HepG2 (cell line): ENCODE data around the gene EGR4. TPM values are rescaled to one million over a fixed set of nuclear protein-coding genes. Genes with fewer than 3 reads are reported as not detected.

Experiments
- ASH2L ChIP-seq: fragments of 300-600, 200-600 bp; sonication (generic); IDR thresholded peaks from 2 replicates; pipeline ENCODE4 v1.7.0; 2017; ENCODE audit warnings: low read depth, mild to moderate bottlenecking, moderate library complexity, mixed read lengths, low read length; ENCODE audit not compliant: insufficient read length
- HNRNPLL ChIP-seq: fragments of 200-400 bp; formaldehyde crosslinking; IDR thresholded peaks from 2 replicates; pipeline ENCODE4 v1.6.1; 2017; ENCODE audit warnings: mild to moderate bottlenecking, low read depth, low read length; ENCODE audit not compliant: poor library complexity, severe bottlenecking
- KDM2A ChIP-seq: sonication (generic); formaldehyde crosslinking; IDR thresholded peaks from 2 replicates; pipeline ENCODE4 v1.4.0; 2020; ENCODE audit warnings: low read depth, missing genetic modification reagents, borderline replicate concordance
- NCOA2 ChIP-seq: sonication (generic); formaldehyde crosslinking; IDR thresholded peaks from 2 replicates; pipeline ENCODE4 v1.8.0; 2022; ENCODE audit warnings: inconsistent platforms
- RAD21 ChIP-seq: fragments of 450-650 bp; formaldehyde crosslinking; IDR thresholded peaks from 2 replicates; pipeline ENCODE4 v1.5.0; 2020; ENCODE audit warnings: mild to moderate bottlenecking
- RBM39 ChIP-seq: fragments of 200-400 bp; formaldehyde crosslinking; IDR thresholded peaks from one replicate; pipeline ENCODE4 v1.6.1; 2018; ENCODE audit warnings: antibody characterized with exemption, mild to moderate bottlenecking, low read depth, low read length; ENCODE audit not compliant: poor library complexity, severe bottlenecking
- RFX5 ChIP-seq: IDR thresholded peaks from 2 replicates; pipeline ENCODE4 v1.6.1; 2011; ENCODE audit warnings: low read depth, low read length, improper control_type of control experiment
- SNAI1 ChIP-seq: sonication (generic); formaldehyde crosslinking; IDR thresholded peaks from 2 replicates; pipeline ENCODE4 v1.5.0; 2020; ENCODE audit warnings: mild to moderate bottlenecking, missing genetic modification reagents, borderline replicate concordance
- SOX13 ChIP-seq, 3 experiments: fragments of 450-650 bp in 1 of 3; sonication (generic) in 1 of 3; formaldehyde crosslinking in 1 of 3; IDR thresholded peaks in 2 of 3; conservative IDR thresholded peaks in 1 of 3; 2 replicates each; pipeline versions ENCODE4 v1.5.0 to v1.6.1; 2016 to 2020; ENCODE audit warnings: antibody characterized with exemption in 1 of 3, mild to moderate bottlenecking in 1 of 3, missing compliant biosample characterization in 1 of 3, missing genetic modification reagents in 1 of 3, moderate library complexity in 1 of 3
- SRSF9 ChIP-seq: fragments of 200-400 bp; formaldehyde crosslinking; IDR thresholded peaks from 2 replicates; pipeline ENCODE4 v1.6.1; 2018; ENCODE audit warnings: borderline replicate concordance, mild to moderate bottlenecking, low read depth, low read length; ENCODE audit not compliant: insufficient read depth, poor library complexity, severe bottlenecking
- ZNF180 ChIP-seq: sonication (generic); formaldehyde crosslinking; IDR thresholded peaks from 2 replicates; pipeline ENCODE4 v1.4.0; 2020; ENCODE audit warnings: low read depth, missing genetic modification reagents, borderline replicate concordance
- ZNF430 ChIP-seq: sonication (generic); formaldehyde crosslinking; IDR thresholded peaks from 2 replicates; pipeline ENCODE4 v1.9.0; 2021; ENCODE audit warnings: mild to moderate bottlenecking, missing genetic modification reagents
- ZNF501 ChIP-seq: sonication (generic); formaldehyde crosslinking; IDR thresholded peaks from 2 replicates; pipeline ENCODE4 v1.5.1; 2020; ENCODE audit warnings: mild to moderate bottlenecking, moderate library complexity, missing genetic modification reagents
- ZNF556 ChIP-seq: sonication (generic); formaldehyde crosslinking; IDR thresholded peaks from 2 replicates; pipeline ENCODE4 v1.4.0; 2020; ENCODE audit warnings: mild to moderate bottlenecking, missing genetic modification reagents, borderline replicate concordance
- ZNF557 ChIP-seq: sonication (generic); formaldehyde crosslinking; IDR thresholded peaks from 2 replicates; pipeline ENCODE4 v1.4.0; 2020; ENCODE audit warnings: missing genetic modification reagents
- ZNF572 ChIP-seq: sonication (generic); formaldehyde crosslinking; IDR thresholded peaks from 2 replicates; pipeline ENCODE4 v1.5.1; 2020; ENCODE audit warnings: mild to moderate bottlenecking, missing genetic modification reagents
- ZNF883 ChIP-seq: sonication (generic); formaldehyde crosslinking; IDR thresholded peaks from 2 replicates; pipeline ENCODE4 v1.5.1; 2020; ENCODE audit warnings: mild to moderate bottlenecking, missing genetic modification reagents; ENCODE audit errors: not compliant biosample characterization
- ZSCAN21 ChIP-seq: sonication (generic); formaldehyde crosslinking; IDR thresholded peaks from 2 replicates; pipeline ENCODE4 v1.8.0; 2022; ENCODE audit warnings: mild to moderate bottlenecking, missing genetic modification reagents, moderate library complexity, borderline replicate concordance
- ZSCAN30 ChIP-seq: sonication (generic); formaldehyde crosslinking; IDR thresholded peaks from 2 replicates; pipeline ENCODE4 v1.5.0; 2020; ENCODE audit warnings: mild to moderate bottlenecking, missing genetic modification reagents
- polyA plus RNA-seq, 8 experiments: library from polyadenylated mRNA; depleted of rRNA in 3 of 8; stranded (reverse) in 7 of 8; unstranded in 1 of 8; fragments of >200 nt; fragmentation: Illumina TruSeq in 4 of 8; extraction: Trizol in 4 of 8; gene quantifications; 2 replicates each; pipeline versions ENCODE4 v1.2.1 to v1.2.3, GENCODE V29; 2011 to 2016; ENCODE audit warnings: low read depth in 4 of 8, missing spikeins in 1 of 8, mixed read lengths in 1 of 8; ENCODE audit not compliant: insufficient read depth in 1 of 8
- total RNA-seq, 5 experiments: library from RNA; depleted of rRNA; stranded (reverse); fragments of >200 nt; fragmentation: Illumina TruSeq; extraction: Trizol; gene quantifications; 2 replicates each; pipeline ENCODE4 v1.2.3, GENCODE V29; 2016; ENCODE audit warnings: low read depth in 1 of 5
- TF ChIP-seq, protein P1 (sequence below): sonication (generic); formaldehyde crosslinking; IDR thresholded peaks from 2 replicates; pipeline ENCODE4 v1.5.1; 2020; ENCODE audit warnings: mild to moderate bottlenecking, missing genetic modification reagents
- TF ChIP-seq, protein P2 (sequence below): sonication (generic); formaldehyde crosslinking; IDR thresholded peaks from 2 replicates; pipeline ENCODE4 v1.4.0; 2020; ENCODE audit warnings: missing genetic modification reagents, low read depth, mild to moderate bottlenecking, borderline replicate concordance
- TF ChIP-seq, protein P3 (sequence below): sonication (generic); formaldehyde crosslinking; IDR thresholded peaks from 2 replicates; pipeline ENCODE4 v1.4.0; 2020; ENCODE audit warnings: missing genetic modification reagents

Gene EGR4
- total and polyA plus RNA-seq, 2 of the 13 experiments (the other 11 are each of a cell fraction or from before 2014, with no cell fraction given): not detected

DNA sequence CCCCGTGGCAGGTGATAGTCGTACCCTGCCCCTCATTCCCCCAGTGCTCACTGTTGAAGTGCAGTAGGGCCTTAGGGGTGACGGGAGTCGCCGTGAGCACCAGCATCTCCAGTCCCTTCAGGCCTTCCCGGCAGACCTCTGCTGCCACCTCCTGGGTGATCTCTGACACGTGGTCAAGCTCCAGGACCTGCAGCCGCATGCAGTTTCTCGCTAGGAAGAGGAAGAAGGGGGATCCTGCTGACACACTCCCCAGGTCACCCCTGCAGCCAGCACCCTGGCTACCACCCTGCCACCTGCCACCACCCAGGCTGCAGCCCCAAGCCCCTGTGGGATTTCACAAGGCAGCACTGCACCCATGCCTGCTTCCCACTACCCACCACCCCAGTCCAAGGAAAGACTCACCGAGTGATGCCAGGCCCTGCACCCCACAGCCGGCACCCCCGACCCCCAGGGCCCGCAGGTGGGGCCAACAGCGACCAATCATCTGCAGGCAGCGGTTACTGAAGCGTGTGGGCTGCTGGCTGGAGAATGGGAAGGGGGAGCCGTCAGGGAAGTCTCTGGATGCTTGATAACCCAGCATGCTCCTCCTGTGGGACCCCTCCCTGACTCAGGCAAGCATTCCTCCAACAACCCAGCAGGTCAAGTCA, 32.9 kb downstream of the EGR4 start (continued):
- peak; percentile 49; the same call in 1 of the 2 replicates for TF ChIP-seq KDM2A (CRISPR knock-in tag)
- TF ChIP-seq RAD21 (CRISPR knock-in tag): peak; percentile 89
- no peak for TF ChIP-seq ZNF556 (CRISPR knock-in tag)
- peak; percentile 19 for TF ChIP-seq ZNF883
- no peak for TF ChIP-seq ZNF501 (CRISPR knock-in tag)
- TF ChIP-seq SOX13 (IDR thresholded peaks at IDR 0.05): no peak
- TF ChIP-seq SOX13 (CRISPR knock-in tag; conservative IDR thresholded peaks at IDR 0.05 in 1 of 2, IDR thresholded peaks at IDR 0.05 in 1 of 2): peak in 1 of 2 experiments; percentile 23; a peak in 1 of 4 replicates
- no peak for TF ChIP-seq ZNF557 (CRISPR knock-in tag)
- TF ChIP-seq ZNF430 (CRISPR knock-in tag): no peak
- no peak for TF ChIP-seq ZSCAN30 (CRISPR knock-in tag)
- TF ChIP-seq ZNF572: no peak
- TF ChIP-seq ASH2L: no peak
- TF ChIP-seq SNAI1 (CRISPR knock-in tag): no peak
- TF ChIP-seq, protein P1, sequence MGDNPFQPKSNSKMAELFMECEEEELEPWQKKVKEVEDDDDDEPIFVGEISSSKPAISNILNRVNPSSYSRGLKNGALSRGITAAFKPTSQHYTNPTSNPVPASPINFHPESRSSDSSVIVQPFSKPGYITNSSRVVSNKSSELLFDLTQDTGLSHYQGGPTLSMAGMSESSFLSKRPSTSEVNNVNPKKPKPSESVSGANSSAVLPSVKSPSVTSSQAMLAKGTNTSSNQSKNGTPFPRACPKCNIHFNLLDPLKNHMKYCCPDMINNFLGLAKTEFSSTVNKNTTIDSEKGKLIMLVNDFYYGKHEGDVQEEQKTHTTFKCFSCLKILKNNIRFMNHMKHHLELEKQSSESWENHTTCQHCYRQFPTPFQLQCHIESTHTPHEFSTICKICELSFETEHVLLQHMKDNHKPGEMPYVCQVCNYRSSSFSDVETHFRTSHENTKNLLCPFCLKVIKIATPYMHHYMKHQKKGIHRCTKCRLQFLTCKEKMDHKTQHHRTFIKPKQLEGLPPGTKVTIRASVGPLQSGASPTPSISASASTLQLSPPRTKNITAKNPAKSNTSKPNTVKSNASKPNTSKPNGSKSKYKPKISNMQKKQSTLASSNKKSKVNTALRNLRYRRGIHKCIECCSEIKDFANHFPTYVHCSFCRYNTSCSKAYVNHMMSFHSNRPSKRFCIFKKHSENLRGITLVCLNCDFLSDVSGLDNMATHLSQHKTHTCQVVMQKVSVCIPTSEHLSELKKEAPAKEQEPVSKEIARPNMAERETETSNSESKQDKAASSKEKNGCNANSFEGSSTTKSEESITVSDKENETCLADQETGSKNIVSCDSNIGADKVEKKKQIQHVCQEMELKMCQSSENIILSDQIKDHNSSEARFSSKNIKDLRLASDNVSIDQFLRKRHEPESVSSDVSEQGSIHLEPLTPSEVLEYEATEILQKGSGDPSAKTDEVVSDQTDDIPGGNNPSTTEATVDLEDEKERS (CRISPR knock-in tag): no peak
- TF ChIP-seq, protein P2, sequence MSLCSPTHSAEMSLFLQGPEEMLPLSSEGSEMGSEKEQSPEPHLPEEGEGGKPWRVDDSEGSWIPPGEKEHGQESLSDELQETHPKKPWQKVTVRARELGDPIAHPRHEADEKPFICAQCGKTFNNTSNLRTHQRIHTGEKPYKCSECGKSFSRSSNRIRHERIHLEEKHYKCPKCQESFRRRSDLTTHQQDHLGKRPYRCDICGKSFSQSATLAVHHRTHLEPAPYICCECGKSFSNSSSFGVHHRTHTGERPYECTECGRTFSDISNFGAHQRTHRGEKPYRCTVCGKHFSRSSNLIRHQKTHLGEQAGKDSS (CRISPR knock-in tag): peak; percentile 32; the same call in 1 of the 2 replicates
- TF ChIP-seq ZSCAN21 (CRISPR knock-in tag): no peak
- no peak for TF ChIP-seq SRSF9
- TF ChIP-seq HNRNPLL: peak; percentile 30
- TF ChIP-seq, protein P3, sequence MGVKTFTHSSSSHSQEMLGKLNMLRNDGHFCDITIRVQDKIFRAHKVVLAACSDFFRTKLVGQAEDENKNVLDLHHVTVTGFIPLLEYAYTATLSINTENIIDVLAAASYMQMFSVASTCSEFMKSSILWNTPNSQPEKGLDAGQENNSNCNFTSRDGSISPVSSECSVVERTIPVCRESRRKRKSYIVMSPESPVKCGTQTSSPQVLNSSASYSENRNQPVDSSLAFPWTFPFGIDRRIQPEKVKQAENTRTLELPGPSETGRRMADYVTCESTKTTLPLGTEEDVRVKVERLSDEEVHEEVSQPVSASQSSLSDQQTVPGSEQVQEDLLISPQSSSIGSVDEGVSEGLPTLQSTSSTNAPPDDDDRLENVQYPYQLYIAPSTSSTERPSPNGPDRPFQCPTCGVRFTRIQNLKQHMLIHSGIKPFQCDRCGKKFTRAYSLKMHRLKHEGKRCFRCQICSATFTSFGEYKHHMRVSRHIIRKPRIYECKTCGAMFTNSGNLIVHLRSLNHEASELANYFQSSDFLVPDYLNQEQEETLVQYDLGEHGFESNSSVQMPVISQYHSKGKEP (CRISPR knock-in tag): no peak
- no peak for TF ChIP-seq ZNF180 (CRISPR knock-in tag)
- no peak for TF ChIP-seq RFX5
- TF ChIP-seq NCOA2: peak; percentile 22; the same call in 1 of the 2 replicates
- no peak for TF ChIP-seq RBM39
